IMR-90 (cell line): Measurements from ENCODE around the gene AZU1. TPM values are rescaled to one million over a fixed set of nuclear protein-coding genes. Genes with fewer than 3 reads are reported as not detected.

Source experiments
- ATAC-seq: fragments of 200-7000 bp; cut with Tn5 transposase; 2 replicates; pipeline ENCODE4 v1.9.1; 2020; ENCODE audit warnings: low read depth, mild to moderate bottlenecking, moderate library complexity
- BruUV-seq: library from RNA; stranded (reverse); fragments of 400-500 nt; replicated peaks from 2 replicates; lab custom pipeline; 2021; lab: Mats Ljungman, UMichigan
- CTCF ChIA-PET: fragments of 300-600 bp; formaldehyde crosslinking; extraction: SDS; loops from one replicate; lab custom pipeline; 2021; ENCODE audit warnings: antibody characterized with exemption; lab: Yijun Ruan, JAX
- POLR2A ChIA-PET: fragments of 300-600 bp; sonication (Branson Sonifier 250); formaldehyde crosslinking; loops from one replicate; lab custom pipeline; 2022; ENCODE audit warnings: antibody characterized with exemption; ENCODE audit not compliant: unreplicated experiment; lab: Charles Lee
- DNase-seq: peaks from one replicate; pipeline ENCODE4 v3.0.0; 2013
- H2AFZ ChIP-seq: replicated peaks from 2 replicates; pipeline ENCODE3; 2013; ENCODE audit warnings: low read length, mild to moderate bottlenecking; ENCODE audit not compliant: poor library complexity
- H2AK5ac ChIP-seq: 2 replicates; pipeline ENCODE4 v1.6.1; 2013; ENCODE audit warnings: low read depth, low read length, inconsistent platforms
- H2AK9ac ChIP-seq: replicated peaks from 2 replicates; pipeline ENCODE3; 2013; ENCODE audit warnings: mild to moderate bottlenecking, low read depth, low read length, moderate library complexity; ENCODE audit not compliant: poor library complexity
- H2BK120ac ChIP-seq: 2 replicates; pipeline ENCODE4 v1.6.1; 2013; ENCODE audit warnings: low read depth, low read length, inconsistent platforms
- H2BK15ac ChIP-seq: 3 replicates; pipeline ENCODE4 v1.6.1; 2013; ENCODE audit warnings: low read depth, low read length, inconsistent platforms
- H2BK20ac ChIP-seq: 2 replicates; pipeline ENCODE4 v1.6.1; 2013; ENCODE audit warnings: low read depth, mild to moderate bottlenecking, inconsistent platforms, low read length, moderate library complexity
- H2BK5ac ChIP-seq: 2 replicates; pipeline ENCODE4 v1.6.1; 2013; ENCODE audit warnings: mild to moderate bottlenecking, low read depth, low read length, inconsistent platforms; ENCODE audit not compliant: poor library complexity, severe bottlenecking
- H3K14ac ChIP-seq: replicated peaks from 2 replicates; pipeline ENCODE4 v1.6.1; 2013; ENCODE audit warnings: low read depth, low read length, inconsistent platforms
- H3K18ac ChIP-seq: 2 replicates; pipeline ENCODE4 v1.6.1; 2013; ENCODE audit warnings: low read depth, low read length, control low read depth
- H3K23ac ChIP-seq: 2 replicates; pipeline ENCODE4 v1.6.1; 2013; ENCODE audit warnings: low read depth, low read length, inconsistent platforms
- H3K27ac ChIP-seq: 2 replicates; pipeline ENCODE4 v1.5.1; 2013; ENCODE audit warnings: mild to moderate bottlenecking, control low read depth, low read length; ENCODE audit not compliant: insufficient read depth
- H3K27me3 ChIP-seq: 2 replicates; pipeline ENCODE4 v1.6.1; 2013; ENCODE audit warnings: low read length; ENCODE audit not compliant: control insufficient read depth, insufficient read depth
- H3K36me3 ChIP-seq: 2 replicates; pipeline ENCODE4 v1.6.1; 2013; ENCODE audit warnings: low read length, mixed read lengths; ENCODE audit not compliant: control insufficient read depth, insufficient read depth
- H3K4ac ChIP-seq: 2 replicates; pipeline ENCODE4 v1.6.1; 2013; ENCODE audit warnings: low read depth, low read length, inconsistent platforms
- H3K4me1 ChIP-seq: 2 replicates; pipeline ENCODE4 v1.6.1; 2013; ENCODE audit warnings: low read length, mixed read lengths; ENCODE audit not compliant: control insufficient read depth, insufficient read depth
- H3K4me2 ChIP-seq: 2 replicates; pipeline ENCODE4 v1.6.1; 2013; ENCODE audit warnings: low read depth, mild to moderate bottlenecking, control low read depth, low read length, moderate library complexity
- H3K4me3 ChIP-seq: 2 replicates; pipeline ENCODE4 v1.5.1; 2013; ENCODE audit warnings: low read depth, mild to moderate bottlenecking, control low read depth, low read length, moderate library complexity; ENCODE audit not compliant: insufficient read depth
- H3K56ac ChIP-seq: 2 replicates; pipeline ENCODE4 v1.6.1; 2013; ENCODE audit warnings: low read length, inconsistent platforms; ENCODE audit not compliant: insufficient read depth; ENCODE audit errors: extremely low read depth
- H3K79me1 ChIP-seq, 2 experiments: 2 replicates each; pipeline ENCODE4 v1.6.1; 2013; ENCODE audit warnings: low read length in 2 of 2, inconsistent platforms in 1 of 2, low read depth in 1 of 2
- H3K9ac ChIP-seq: 2 replicates; pipeline ENCODE4 v1.6.1; 2013; ENCODE audit warnings: low read depth, low read length, control low read depth
- H3K9me1 ChIP-seq: 2 replicates; pipeline ENCODE4 v1.6.1; 2013; ENCODE audit warnings: low read length, inconsistent platforms; ENCODE audit not compliant: insufficient read depth
- H3K9me3 ChIP-seq: 2 replicates; pipeline ENCODE4 v1.6.1; 2013; ENCODE audit warnings: low read length; ENCODE audit not compliant: control insufficient read depth, insufficient read depth
- H4K20me1 ChIP-seq: 2 replicates; pipeline ENCODE4 v1.6.1; 2013; ENCODE audit warnings: low read length, inconsistent platforms; ENCODE audit not compliant: insufficient read depth
- H4K5ac ChIP-seq: 2 replicates; pipeline ENCODE4 v1.6.1; 2013; ENCODE audit warnings: mild to moderate bottlenecking, low read depth, low read length, control low read depth
- H4K8ac ChIP-seq, 2 experiments: 2 replicates each; pipeline ENCODE4 v1.6.1; 2013; ENCODE audit warnings: low read depth in 2 of 2, low read length in 2 of 2, control low read depth in 1 of 2, inconsistent platforms in 1 of 2
- H4K91ac ChIP-seq: 2 replicates; pipeline ENCODE4 v1.6.1; 2013; ENCODE audit warnings: low read depth, low read length, inconsistent platforms; ENCODE audit not compliant: insufficient read depth
- CTCF ChIP-seq: conservative IDR thresholded peaks from 2 replicates; pipeline ENCODE4 v1.5.1; 2012; ENCODE audit warnings: mild to moderate bottlenecking, low read depth, low read length, improper control_type of control experiment
- FOS ChIP-seq: fragments of 150-350 bp; IDR thresholded peaks from 2 replicates; pipeline ENCODE4 v1.6.1; 2016; ENCODE audit warnings: low read depth, low read length
- MXI1 ChIP-seq: IDR thresholded peaks from 2 replicates; pipeline ENCODE4 v1.6.1; 2012; ENCODE audit warnings: low read depth, mild to moderate bottlenecking, low read length, moderate library complexity, borderline replicate concordance
- NFE2L2 ChIP-seq: fragments of 150-350 bp; IDR thresholded peaks from 2 replicates; pipeline ENCODE4 v1.6.1; 2016; ENCODE audit warnings: low read depth, mild to moderate bottlenecking, low read length
- POLR2A ChIP-seq: IDR thresholded peaks from 2 replicates; pipeline ENCODE4 v1.6.1; 2012; ENCODE audit warnings: mild to moderate bottlenecking, low read depth, low read length
- RCOR1 ChIP-seq: IDR thresholded peaks from 2 replicates; pipeline ENCODE4 v1.6.1; 2012; ENCODE audit warnings: mild to moderate bottlenecking, low read length, improper control_type of control experiment; ENCODE audit not compliant: insufficient replicate concordance
- SMC3 ChIP-seq: fragments of 150-350 bp; IDR thresholded peaks from 2 replicates; pipeline ENCODE4 v1.6.1; 2016; ENCODE audit warnings: low read depth, mild to moderate bottlenecking, antibody characterized with exemption, low read length, moderate library complexity
- WGBS, 2 experiments: methylation state at CpG; one replicate each; pipeline versions ENCODE4 v1.1.5 to v1.1.7; 2013; ENCODE audit warnings: missing lambda C conversion rate in 2 of 2; ENCODE audit not compliant: insufficient read length in 1 of 2; ENCODE audit errors: extremely low coverage in 2 of 2; 5-methylcytosine and 5-hydroxymethylcytosine counted together
- dilution Hi-C: fragments of 300-500 bp; cut with HindIII; formaldehyde crosslinking; loops from one replicate; pipeline ENCODE4 v1.14.3; 2018; ENCODE audit warnings: low sequenced_read_pairs; ENCODE audit not compliant: unreplicated experiment
- in situ Hi-C: fragments of 300-500 bp; cut with MboI; formaldehyde crosslinking; loops from 3 replicates; pipeline ENCODE4 v1.14.3; 2019; ENCODE audit warnings: low sequenced_read_pairs, inconsistent platforms, mixed read lengths
- intact Hi-C: fragments of 100-400 bp; cut with micrococcal nuclease; formaldehyde crosslinking; loops from 2 replicates; pipeline ENCODE4 v1.10.0; 2022
- polyA plus RNA-seq, 3 experiments: library from polyadenylated mRNA; depleted of rRNA; stranded (reverse); fragments of >200 nt; gene quantifications; 2 replicates each; pipeline ENCODE4 v1.2.3, GENCODE V29; 2012; ENCODE audit warnings: low replicate concordance in 1 of 3
- total RNA-seq: library from RNA; depleted of rRNA; stranded (reverse); fragments of >200 nt; gene quantifications from 2 replicates; pipeline ENCODE4 v1.2.3, GENCODE V29; 2012

Gene AZU1
- total and polyA plus RNA-seq, 2 of the 4 experiments (the other 2 are of a cell fraction), result 0.12 TPM; not detected in 1

GRCh38 chr19:843836-844545 lies 16.4 kb downstream of the AZU1 start:
- ChIA-PET CTCF (no interaction called here), POLR2A (no interaction called here)
- Histone ChIP-seq H3K36me3 (no peaks in the 10 kb centered on the region), H4K8ac (no peak overlapping the region), H3K79me1 (no peaks in the 10 kb centered on the region), H3K18ac (no peak overlapping the region), H2AK9ac (peak overlapping the region; percentile 55), H3K14ac (no peak overlapping the region), H4K91ac (no peak overlapping the region), H2BK5ac (no peak overlapping the region), H3K9me3 (no peaks in the 10 kb centered on the region), H3K27ac (no peak overlapping the region), H2BK20ac (no peak overlapping the region), H2AK5ac (no peak overlapping the region; the same call in 1 of the 2 replicates), H2BK15ac (no peak overlapping the region), H3K23ac (no peak overlapping the region), H3K4me2 (peak overlapping the region; percentile 51), H3K27me3 (peaks cover 20% of the 10 kb centered on the region), H3K9me1 (no peaks in the 10 kb centered on the region), H2BK120ac (no peak overlapping the region), H3K4ac (no peak overlapping the region), H3K4me3 (peak overlapping the region; percentile 10; the same call in 1 of the 2 replicates), H3K4me1 (peaks cover 2% of the 10 kb centered on the region; the same call in 1 of the 2 replicates), H4K20me1 (no peaks in the 10 kb centered on the region; the same call in 1 of the 2 replicates), H4K5ac (no peak overlapping the region), H3K56ac (no peak overlapping the region), H3K9ac (no peak overlapping the region), H2AFZ (peak overlapping the region; percentile 71)
- 2% methylated on average over 13 of the region's 70 CpGs; no CpG with 5 or more reads in 1 of the 2 experiments for WGBS, 2 experiments
- no peak for DNase-seq
- ATAC-seq, result 0 out of 2 replicates have a peak, but pooled peaks have one; percentile 36
- dilution Hi-C loops (no loop called here), intact Hi-C loops (no loop called here), in situ Hi-C loops (no loop called here)
- no TSS peak for BruUV-seq
- TF ChIP-seq POLR2A (no peak), CTCF (no peak), SMC3 (no peak), NFE2L2 (no peak), MXI1 (no peak), RCOR1 (no peak), FOS (no peak)
